LNCaP clone FGC (cell line): ENCODE measurements around the gene DNAJB4.

ENCODE experiments used
- DNase-seq: peaks from one replicate; pipeline ENCODE4 v3.0.0-alpha.2; 2011; ENCODE audit warnings: low read depth
- H3K4me3 ChIP-seq: 2 replicates; pipeline ENCODE4 v1.5.1; 2011; ENCODE audit warnings: mild to moderate bottlenecking, low read depth, low read length, control low read depth
- TF ChIP-seq, protein P1 (sequence below): IDR thresholded peaks from 2 replicates; pipeline ENCODE4 v1.5.1; 2012; ENCODE audit warnings: mild to moderate bottlenecking; ENCODE audit not compliant: control insufficient read depth, insufficient read depth; ENCODE audit errors: extremely low read depth

Gene DNAJB4

DNA sequence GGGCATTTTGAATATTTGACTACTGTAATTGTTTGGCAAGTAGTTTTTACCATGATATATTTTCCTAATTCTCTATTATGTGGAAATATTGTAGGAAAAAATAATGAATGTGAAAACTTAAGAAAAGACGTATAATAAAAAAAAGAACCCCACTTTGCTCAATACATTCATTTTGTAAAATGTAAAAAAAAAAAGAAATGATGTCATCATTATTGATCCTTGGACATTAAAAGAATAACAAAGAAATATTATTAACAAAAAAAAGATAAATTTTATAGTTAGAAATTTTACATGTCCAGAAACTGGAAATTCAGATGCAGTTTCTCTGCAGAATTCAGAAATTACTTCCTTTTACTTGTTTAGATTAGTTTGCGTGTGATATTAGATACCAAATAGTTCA lies 46.3 kb downstream of the DNAJB4 start:
- no peak for DNase-seq
- TF ChIP-seq, protein P1, sequence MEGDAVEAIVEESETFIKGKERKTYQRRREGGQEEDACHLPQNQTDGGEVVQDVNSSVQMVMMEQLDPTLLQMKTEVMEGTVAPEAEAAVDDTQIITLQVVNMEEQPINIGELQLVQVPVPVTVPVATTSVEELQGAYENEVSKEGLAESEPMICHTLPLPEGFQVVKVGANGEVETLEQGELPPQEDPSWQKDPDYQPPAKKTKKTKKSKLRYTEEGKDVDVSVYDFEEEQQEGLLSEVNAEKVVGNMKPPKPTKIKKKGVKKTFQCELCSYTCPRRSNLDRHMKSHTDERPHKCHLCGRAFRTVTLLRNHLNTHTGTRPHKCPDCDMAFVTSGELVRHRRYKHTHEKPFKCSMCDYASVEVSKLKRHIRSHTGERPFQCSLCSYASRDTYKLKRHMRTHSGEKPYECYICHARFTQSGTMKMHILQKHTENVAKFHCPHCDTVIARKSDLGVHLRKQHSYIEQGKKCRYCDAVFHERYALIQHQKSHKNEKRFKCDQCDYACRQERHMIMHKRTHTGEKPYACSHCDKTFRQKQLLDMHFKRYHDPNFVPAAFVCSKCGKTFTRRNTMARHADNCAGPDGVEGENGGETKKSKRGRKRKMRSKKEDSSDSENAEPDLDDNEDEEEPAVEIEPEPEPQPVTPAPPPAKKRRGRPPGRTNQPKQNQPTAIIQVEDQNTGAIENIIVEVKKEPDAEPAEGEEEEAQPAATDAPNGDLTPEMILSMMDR, result no peak

DNA sequence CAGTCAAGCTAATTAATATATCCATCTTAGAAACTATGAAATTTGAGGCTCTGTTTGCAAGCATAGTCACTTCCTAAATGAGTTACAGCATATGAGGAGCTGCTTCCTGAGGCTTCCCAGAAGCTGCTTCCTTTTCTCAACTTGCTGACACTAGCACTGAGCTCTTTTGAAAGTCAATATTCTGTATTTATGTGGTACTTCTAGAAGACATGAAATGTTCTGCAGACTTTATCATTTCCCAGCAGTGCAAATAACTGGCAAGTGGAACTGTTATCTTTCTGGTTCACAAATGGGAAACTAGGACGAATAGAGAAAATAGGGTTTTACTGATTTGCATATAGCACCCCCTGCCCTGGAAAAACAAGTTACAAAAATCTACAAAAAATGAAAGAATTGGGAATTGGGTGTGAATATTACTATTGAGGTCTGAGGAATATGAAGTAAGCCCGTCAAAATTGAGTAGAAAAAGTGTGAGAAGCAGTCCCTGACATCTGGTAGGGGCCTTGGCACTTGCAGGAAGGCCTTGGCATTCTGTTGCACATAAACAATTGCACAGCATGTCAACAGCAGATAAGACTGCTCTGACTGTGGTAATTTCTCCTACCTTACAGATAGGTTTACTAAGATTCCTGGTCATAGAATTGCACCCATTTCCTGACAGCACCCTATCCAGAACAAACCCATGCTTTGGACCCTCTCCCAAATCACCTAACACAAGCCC lies 48.1 kb downstream of the DNAJB4 start:
- H3K4me3 ChIP-seq, result no peak overlapping the region
- TF ChIP-seq, protein P1, result no peak
- DNase-seq, result no peak

More for the DNA sequence above, 46.3 kb downstream of the DNAJB4 start:
- H3K4me3 ChIP-seq, result no peak overlapping the region

DNA sequence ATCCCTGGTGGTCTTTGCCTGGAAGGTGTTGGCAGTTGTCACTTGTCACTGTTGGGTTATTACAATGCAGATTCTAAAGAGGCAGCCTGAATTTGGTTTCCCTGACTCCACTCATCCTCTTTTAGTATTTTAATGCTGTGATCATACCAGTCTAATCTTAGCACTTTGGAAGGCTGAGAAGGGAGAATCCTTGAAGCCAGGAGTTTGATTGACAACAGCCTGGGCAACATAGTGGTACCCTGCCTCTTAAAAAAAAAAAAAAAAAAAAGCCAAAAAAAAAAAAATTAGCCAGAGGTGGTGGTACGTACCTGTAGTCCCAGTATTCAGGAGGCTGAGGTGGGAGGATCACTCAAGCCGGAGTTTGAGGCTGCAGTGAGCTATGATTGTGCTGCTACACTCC lies 48.8 kb downstream of the DNAJB4 start:
- TF ChIP-seq, protein P1, result no peak
- H3K4me3 ChIP-seq, result no peak overlapping the region
- DNase-seq, result no peak

DNA sequence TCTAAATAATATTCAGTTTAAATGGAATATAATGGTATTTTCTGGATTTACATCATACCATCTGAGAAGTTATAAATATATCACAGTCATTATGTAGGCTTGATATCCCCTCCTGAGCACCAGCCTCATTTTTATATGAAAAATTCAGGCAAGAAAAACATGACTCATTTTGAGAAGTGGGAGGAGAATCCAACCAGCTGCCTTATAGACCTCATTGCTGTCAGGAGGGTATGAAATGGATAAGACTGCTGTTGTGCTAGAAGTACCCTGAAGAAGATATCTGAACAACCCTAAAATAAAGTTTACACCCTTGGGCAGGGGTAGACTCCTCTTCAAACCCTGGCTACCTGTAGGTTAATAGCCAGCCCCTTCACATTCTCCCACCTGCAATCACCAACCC lies 49.8 kb downstream of the DNAJB4 start:
- TF ChIP-seq, protein P1, result no peak
- no peak overlapping the region for H3K4me3 ChIP-seq
- DNase-seq, result no peak

DNA sequence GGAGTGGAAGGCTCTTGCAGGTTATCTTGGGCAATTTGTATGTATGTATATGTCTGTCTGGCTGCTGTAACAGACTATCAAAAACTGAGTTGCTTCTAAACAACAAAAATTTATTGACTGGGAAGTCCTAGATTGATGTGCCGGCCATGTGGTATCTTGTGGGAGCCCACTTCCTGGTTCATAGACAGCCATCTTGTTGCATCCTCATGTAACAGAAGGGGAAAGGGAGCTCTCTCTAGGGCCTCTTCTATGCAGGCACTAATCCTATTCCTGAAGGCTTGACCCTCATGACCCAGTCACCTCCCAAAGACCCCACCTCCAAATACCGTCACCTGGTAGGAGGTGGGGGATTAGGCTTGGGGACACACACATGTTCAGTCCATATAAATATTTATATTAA lies 50.2 kb downstream of the DNAJB4 start:
- H3K4me3 ChIP-seq, result no peak overlapping the region
- DNase-seq, result no peak
- TF ChIP-seq, protein P1, result no peak

GRCh38 chr1:78055565-78056132 lies 50.9 kb downstream of the DNAJB4 start:
- DNase-seq, result no peak
- TF ChIP-seq, protein P1, result no peak
- no peak overlapping the region for H3K4me3 ChIP-seq

- no peak for DNase-seq
- no peak overlapping the region for H3K4me3 ChIP-seq
- TF ChIP-seq, protein P1, result no peak
Measured at GRCh38 chr1:78058670-78059069, 53.9 kb downstream of the DNAJB4 start.
